GM12891 (cell line): ENCODE data around the gene FMNL3.

Source experiments
- PAX5 ChIP-seq: IDR thresholded peaks from 2 replicates; pipeline ENCODE4 v1.6.1; 2011; ENCODE audit warnings: low read length, moderate library complexity, mild to moderate bottlenecking; ENCODE audit not compliant: insufficient read depth, severe bottlenecking
- POLR2A ChIP-seq: IDR thresholded peaks from 2 replicates; pipeline ENCODE4 v1.6.1; 2011; ENCODE audit warnings: low read depth, low read length, control low read depth
- POLR2AphosphoS5 ChIP-seq: IDR thresholded peaks from 2 replicates; pipeline ENCODE4 v1.6.1; 2011; ENCODE audit warnings: low read depth, low read length, control low read depth
- POU2F2 ChIP-seq: IDR thresholded peaks from 2 replicates; pipeline ENCODE4 v1.6.1; 2011; ENCODE audit warnings: low read depth, mild to moderate bottlenecking, control low read depth, low read length, moderate library complexity
- SPI1 ChIP-seq: IDR thresholded peaks from 2 replicates; pipeline ENCODE4 v1.6.1; 2011; ENCODE audit warnings: low read depth, low read length, control low read depth
- TAF1 ChIP-seq: IDR thresholded peaks from 2 replicates; pipeline ENCODE4 v1.6.1; 2011; ENCODE audit warnings: low read depth, low read length, control low read depth

DNA sequence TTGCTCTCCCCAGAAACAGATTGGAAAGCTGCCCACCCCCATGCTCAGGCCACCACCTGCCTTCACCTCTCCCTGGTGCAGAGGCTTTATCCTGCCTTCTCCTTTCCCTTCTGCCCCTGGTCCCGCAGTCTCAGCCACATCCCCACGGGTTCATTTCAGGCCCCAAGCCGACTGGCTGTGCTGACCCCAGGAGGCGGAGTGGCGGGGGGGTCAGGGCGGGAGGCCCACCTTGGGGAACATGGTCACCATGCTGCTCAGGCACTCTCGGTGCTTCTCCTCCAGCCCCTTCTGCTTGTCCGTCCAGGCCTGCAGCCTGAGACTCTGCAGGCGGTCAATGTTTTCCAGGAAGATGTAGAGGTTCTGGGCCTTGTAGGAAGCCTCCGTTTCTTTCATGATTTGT, 108.7 kb downstream of the FMNL3 start:
- TF ChIP-seq POLR2A = no peak
- TF ChIP-seq POLR2AphosphoS5 = no peak
- TF ChIP-seq TAF1 = no peak
- TF ChIP-seq PAX5 = no peak
- no peak for TF ChIP-seq SPI1
- TF ChIP-seq POU2F2 = no peak
